Astrocyte (in vitro differentiated cells and primary cell): Measurements from ENCODE around the gene POLR2E. TPM values are rescaled to one million over a fixed set of nuclear protein-coding genes. Genes with fewer than 3 reads are reported as not detected.
A peak's percentile ranks its signal among the peaks of the same experiment; 100 is the strongest.

Experiments
- DNase-seq: peaks from one replicate; pipeline ENCODE4 v3.0.0-alpha.2; 2010; ENCODE audit warnings: low read depth
- FAIRE-seq: peaks from 2 replicates; lab custom pipeline; 2011; peaks lifted over from hg19 to GRCh38; lab: Jason Lieb, UNC
- H2AFZ ChIP-seq: 2 replicates; pipeline ENCODE4 v1.6.0; 2012; ENCODE audit warnings: low read depth, low read length, inconsistent platforms
- H3K27ac ChIP-seq: 2 replicates; pipeline ENCODE4 v1.5.1; 2011; ENCODE audit warnings: low read depth, low read length, inconsistent platforms
- H3K27me3 ChIP-seq: 2 replicates; pipeline ENCODE4 v1.6.0; 2011; ENCODE audit warnings: low read length, inconsistent platforms; ENCODE audit not compliant: insufficient read depth
- H3K36me3 ChIP-seq: 2 replicates; pipeline ENCODE4 v1.5.1; 2011; ENCODE audit warnings: low read length, inconsistent platforms; ENCODE audit not compliant: insufficient read depth
- H3K4me1 ChIP-seq: 2 replicates; pipeline ENCODE4 v1.5.1; 2011; ENCODE audit warnings: low read length, inconsistent platforms; ENCODE audit not compliant: insufficient read depth
- H3K4me2 ChIP-seq: 2 replicates; pipeline ENCODE4 v1.6.0; 2012; ENCODE audit warnings: low read length, inconsistent platforms
- H3K4me3 ChIP-seq: 2 replicates; pipeline ENCODE4 v1.5.1; 2011; ENCODE audit warnings: low read depth, mild to moderate bottlenecking, low read length, inconsistent platforms; ENCODE audit not compliant: insufficient read depth
- H3K79me2 ChIP-seq: 2 replicates; pipeline ENCODE4 v1.6.0; 2012; ENCODE audit warnings: mild to moderate bottlenecking, low read length, inconsistent platforms; ENCODE audit not compliant: insufficient read depth
- H3K9ac ChIP-seq: 2 replicates; pipeline ENCODE4 v1.6.0; 2012; ENCODE audit warnings: mild to moderate bottlenecking, low read length, inconsistent platforms
- H3K9me3 ChIP-seq: 2 replicates; pipeline ENCODE4 v1.5.1; 2012; ENCODE audit warnings: low read depth, mild to moderate bottlenecking, low read length, inconsistent platforms; ENCODE audit not compliant: insufficient read depth
- H4K20me1 ChIP-seq: 2 replicates; pipeline ENCODE4 v1.6.0; 2012; ENCODE audit warnings: low read length, inconsistent platforms; ENCODE audit not compliant: insufficient read depth
- H3K27ac Mint-ChIP-seq: one replicate; pipeline ENCODE4 v1.8.0; 2021; ENCODE audit warnings: mild to moderate bottlenecking, mixed read lengths; ENCODE audit not compliant: unreplicated experiment
- H3K27me3 Mint-ChIP-seq: one replicate; pipeline ENCODE4 v1.8.0; 2021; ENCODE audit warnings: low read depth, mixed read lengths; ENCODE audit not compliant: unreplicated experiment
- H3K36me3 Mint-ChIP-seq: one replicate; pipeline ENCODE4 v1.8.0; 2021; ENCODE audit warnings: low read depth, mixed read lengths; ENCODE audit not compliant: unreplicated experiment
- H3K4me1 Mint-ChIP-seq: one replicate; pipeline ENCODE4 v1.8.0; 2021; ENCODE audit warnings: low read depth, mixed read lengths; ENCODE audit not compliant: unreplicated experiment
- H3K4me3 Mint-ChIP-seq: one replicate; pipeline ENCODE4 v1.8.0; 2021; ENCODE audit warnings: mild to moderate bottlenecking, moderate library complexity, mixed read lengths; ENCODE audit not compliant: unreplicated experiment
- H3K9me3 Mint-ChIP-seq: one replicate; pipeline ENCODE4 v1.8.0; 2021; ENCODE audit warnings: mild to moderate bottlenecking, mixed read lengths; ENCODE audit not compliant: unreplicated experiment
- CTCF ChIP-seq: IDR thresholded peaks from 2 replicates; pipeline ENCODE4 v1.5.1; 2011; ENCODE audit warnings: low read depth, mild to moderate bottlenecking, inconsistent platforms, low read length, moderate library complexity; ENCODE audit not compliant: insufficient read depth
- EZH2 ChIP-seq: IDR thresholded peaks from 2 replicates; pipeline ENCODE4 v1.6.1; 2012; ENCODE audit warnings: mild to moderate bottlenecking, low read length, inconsistent platforms; ENCODE audit not compliant: insufficient read depth
- total RNA-seq: library from RNA; stranded (reverse); gene quantifications from 2 replicates; pipeline ENCODE4 v1.2.1, GENCODE V29; 2021

The POLR2E gene
- total RNA-seq, 1 donor from 2014 or later, result 207 TPM

DNA sequence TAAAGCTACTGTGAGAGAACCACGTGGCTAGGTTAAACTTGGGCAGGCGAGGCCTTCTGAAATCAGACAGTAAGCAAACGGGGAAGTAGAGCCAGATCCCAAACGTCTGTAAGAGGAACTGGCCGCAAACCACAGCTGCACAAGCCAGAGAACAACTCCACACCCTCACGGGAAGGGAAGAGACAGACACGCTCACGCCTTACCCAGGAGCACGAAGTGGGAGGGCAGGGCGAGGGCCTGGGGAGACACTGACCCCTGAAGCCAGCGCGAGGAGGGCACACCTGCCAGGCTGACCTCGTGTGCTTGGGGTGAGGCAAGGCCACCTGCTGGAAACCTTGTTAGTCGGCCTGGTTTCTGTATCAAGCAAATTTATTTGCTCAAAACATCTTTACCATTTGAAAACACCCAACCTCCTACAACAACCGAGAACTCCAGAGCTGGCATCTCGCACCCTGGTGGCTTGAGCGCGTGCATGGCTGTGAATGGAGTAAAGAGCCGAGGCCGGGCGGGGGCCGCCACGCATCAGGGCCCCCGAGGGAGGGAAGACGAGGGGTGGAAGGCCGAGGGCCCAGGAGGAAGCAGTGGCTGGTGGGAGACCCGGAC is 7.3 kb downstream of the POLR2E start:
- no peak overlapping the region for H3K9ac ChIP-seq
- Mint-ChIP-seq H3K27me3 (no peaks in the 10 kb centered on the region), H3K4me1 (no peaks in the 10 kb centered on the region), H3K36me3 (peaks cover 5% of the 10 kb centered on the region), H3K9me3 (no peaks in the 10 kb centered on the region), H3K4me3 (no peak overlapping the region), H3K27ac (peak overlapping the region; percentile 18)
- no peak overlapping the region for H3K4me2 ChIP-seq
- H3K36me3 ChIP-seq, result peaks cover 2% of the 10 kb centered on the region
- no peak overlapping the region for H3K27ac ChIP-seq
- FAIRE-seq, result no peak
- H3K4me3 ChIP-seq, result no peak overlapping the region
- TF ChIP-seq CTCF (no peak), EZH2 (no peak)
- no peaks in the 10 kb centered on the region for H3K27me3 ChIP-seq
- H2AFZ ChIP-seq, result no peak overlapping the region
- no peak for DNase-seq
- peaks cover 8% of the 10 kb centered on the region for H3K79me2 ChIP-seq
- no peaks in the 10 kb centered on the region for H3K4me1 ChIP-seq
- no peaks in the 10 kb centered on the region for H3K9me3 ChIP-seq
- peaks cover 11% of the 10 kb centered on the region for H4K20me1 ChIP-seq

DNA sequence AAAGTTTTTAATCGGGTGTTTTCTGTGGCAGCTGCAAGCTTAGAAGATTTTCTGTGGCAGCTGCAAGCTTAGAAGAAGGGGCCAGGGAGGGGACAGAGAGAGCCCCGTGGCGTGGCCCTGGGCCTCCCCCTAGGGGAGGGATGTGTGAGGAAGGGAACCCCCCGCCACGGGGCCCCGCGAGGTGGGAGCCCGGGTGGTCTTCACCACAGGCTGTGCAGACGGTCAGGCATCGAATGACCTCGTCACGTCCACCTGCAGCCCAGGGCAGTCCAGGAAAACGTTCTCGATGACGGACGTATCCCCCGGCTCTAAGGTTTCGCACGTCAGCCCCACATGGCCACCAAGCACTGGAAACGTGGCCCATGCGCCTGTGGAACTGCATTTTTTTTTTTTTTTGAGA is 8.6 kb downstream of the POLR2E start:
- no peak overlapping the region for H3K4me3 Mint-ChIP-seq
- peaks cover 5% of the 10 kb centered on the region for H3K36me3 Mint-ChIP-seq
- no peak overlapping the region for H3K27ac Mint-ChIP-seq
- no peaks in the 10 kb centered on the region for H3K27me3 ChIP-seq
- H3K9ac ChIP-seq, result no peak overlapping the region
- FAIRE-seq, result no peak
- H3K4me1 Mint-ChIP-seq, result no peaks in the 10 kb centered on the region
- no peaks in the 10 kb centered on the region for H3K9me3 ChIP-seq
- TF ChIP-seq EZH2 (no peak), CTCF (no peak)
- H3K27me3 Mint-ChIP-seq, result no peaks in the 10 kb centered on the region
- H4K20me1 ChIP-seq, result peaks cover 3% of the 10 kb centered on the region
- H3K4me2 ChIP-seq, result no peak overlapping the region
- H3K9me3 Mint-ChIP-seq, result no peaks in the 10 kb centered on the region
- H3K79me2 ChIP-seq, result no peaks in the 10 kb centered on the region
- no peak for DNase-seq
- H3K4me3 ChIP-seq, result no peak overlapping the region
- H3K4me1 ChIP-seq, result no peaks in the 10 kb centered on the region
- peaks cover 2% of the 10 kb centered on the region for H3K36me3 ChIP-seq
- H3K27ac ChIP-seq, result no peak overlapping the region
- no peak overlapping the region for H2AFZ ChIP-seq

DNA sequence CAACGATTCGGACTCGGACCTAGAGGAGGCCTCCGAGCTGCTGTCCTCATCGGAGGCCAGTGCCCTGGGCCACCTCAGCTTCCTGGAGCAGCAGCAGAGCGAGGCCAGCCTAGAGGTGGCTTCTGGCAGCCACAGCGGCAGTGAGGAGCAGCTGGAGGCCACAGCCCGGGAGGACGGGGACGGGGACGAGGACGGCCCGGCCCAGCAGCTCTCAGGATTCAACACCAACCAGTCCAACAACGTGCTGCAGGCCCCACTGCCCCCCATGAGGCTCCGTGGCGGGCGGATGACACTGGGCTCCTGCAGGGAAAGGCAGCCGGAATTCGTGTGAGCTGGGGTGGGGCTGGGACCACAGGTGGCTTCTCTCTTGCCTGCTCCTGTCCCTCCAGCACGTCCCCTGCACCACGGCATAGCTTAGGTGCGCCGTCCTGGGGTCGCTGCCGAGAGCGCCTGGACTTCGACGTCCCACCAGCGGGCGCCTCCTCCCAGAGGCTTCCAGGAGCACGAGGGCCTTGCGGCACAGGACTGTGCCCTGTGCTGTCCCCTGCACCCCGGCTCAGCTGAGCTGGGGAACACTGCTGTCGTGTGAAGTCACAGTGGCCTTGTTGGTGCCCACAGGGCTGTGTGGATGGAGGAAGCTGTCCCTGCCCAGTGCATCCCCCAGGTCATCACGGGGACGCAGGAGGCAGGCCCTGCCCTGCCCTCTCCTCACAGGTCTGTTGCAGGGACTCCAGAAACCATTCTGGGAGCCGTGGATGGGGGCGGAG is 9.3 kb downstream of the POLR2E start:
- H3K4me1 Mint-ChIP-seq, result no peaks in the 10 kb centered on the region

More for the DNA sequence above, 9.3 kb downstream of the POLR2E start:
- H3K27ac Mint-ChIP-seq, result no peak overlapping the region
- H3K27me3 ChIP-seq, result no peaks in the 10 kb centered on the region
- H3K4me3 Mint-ChIP-seq, result no peak overlapping the region
- no peak overlapping the region for H2AFZ ChIP-seq
- H3K4me1 ChIP-seq, result no peaks in the 10 kb centered on the region
- H3K79me2 ChIP-seq, result no peaks in the 10 kb centered on the region
- no peaks in the 10 kb centered on the region for H3K27me3 Mint-ChIP-seq
- no peaks in the 10 kb centered on the region for H3K9me3 Mint-ChIP-seq
- H4K20me1 ChIP-seq, result peaks cover 3% of the 10 kb centered on the region
- H3K9me3 ChIP-seq, result no peaks in the 10 kb centered on the region
- H3K4me2 ChIP-seq, result no peak overlapping the region
- H3K27ac ChIP-seq, result no peak overlapping the region
- H3K4me3 ChIP-seq, result no peak overlapping the region
- peaks cover 5% of the 10 kb centered on the region for H3K36me3 Mint-ChIP-seq
- DNase-seq (no peak), FAIRE-seq (no peak)
- peaks cover 2% of the 10 kb centered on the region for H3K36me3 ChIP-seq
- TF ChIP-seq EZH2 (no peak), CTCF (no peak)
- H3K9ac ChIP-seq, result no peak overlapping the region
